SIG-M5 treated with dmso at 0.1 percent for 504 hours (cell line): ENCODE data around the gene S100A3.
"Not testable (repeated sequence)": the region's sequence is repeated elsewhere in the genome, so short reads cannot be mapped to it uniquely, and the experiment has no call there.

Source experiments
- DNase-seq: peaks from one replicate; lab custom pipeline; 2025; ENCODE audit not compliant: unreplicated experiment; lab: John Stamatoyannopoulos, UW

Gene S100A3

DNA sequence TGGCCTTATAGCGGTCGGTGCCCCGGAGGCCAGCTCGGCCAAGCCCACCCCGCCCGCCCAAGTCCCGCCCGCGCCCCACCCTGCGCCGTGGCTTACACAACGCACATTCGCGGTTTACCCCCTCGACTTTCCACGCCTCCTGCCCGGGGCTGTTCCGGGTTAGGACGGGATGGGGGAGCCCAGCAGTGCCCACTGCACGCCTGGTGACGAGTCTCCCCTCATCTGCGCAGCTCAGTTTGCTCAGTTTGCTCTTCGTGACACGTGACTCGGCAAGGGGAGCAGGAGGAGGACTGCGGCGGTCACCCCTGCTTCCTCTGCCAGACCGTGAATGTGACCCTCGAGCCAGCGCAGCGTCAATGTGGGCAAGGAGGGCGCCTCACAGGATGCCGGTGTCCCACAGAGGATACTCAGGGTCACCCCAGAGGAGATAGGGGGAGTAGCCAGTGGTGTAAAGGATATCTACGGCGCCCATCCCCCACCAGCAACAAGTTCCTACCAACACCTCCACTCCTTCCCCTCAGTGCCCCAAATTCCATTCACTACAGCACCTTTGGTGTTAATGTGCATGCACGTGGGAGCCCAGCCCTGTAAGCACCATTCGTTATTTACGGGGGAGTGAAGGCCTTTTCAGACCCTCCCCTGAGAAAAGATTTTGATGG lies 12.9 kb downstream of the S100A3 start:
- peak; percentile 74 for DNase-seq

DNA sequence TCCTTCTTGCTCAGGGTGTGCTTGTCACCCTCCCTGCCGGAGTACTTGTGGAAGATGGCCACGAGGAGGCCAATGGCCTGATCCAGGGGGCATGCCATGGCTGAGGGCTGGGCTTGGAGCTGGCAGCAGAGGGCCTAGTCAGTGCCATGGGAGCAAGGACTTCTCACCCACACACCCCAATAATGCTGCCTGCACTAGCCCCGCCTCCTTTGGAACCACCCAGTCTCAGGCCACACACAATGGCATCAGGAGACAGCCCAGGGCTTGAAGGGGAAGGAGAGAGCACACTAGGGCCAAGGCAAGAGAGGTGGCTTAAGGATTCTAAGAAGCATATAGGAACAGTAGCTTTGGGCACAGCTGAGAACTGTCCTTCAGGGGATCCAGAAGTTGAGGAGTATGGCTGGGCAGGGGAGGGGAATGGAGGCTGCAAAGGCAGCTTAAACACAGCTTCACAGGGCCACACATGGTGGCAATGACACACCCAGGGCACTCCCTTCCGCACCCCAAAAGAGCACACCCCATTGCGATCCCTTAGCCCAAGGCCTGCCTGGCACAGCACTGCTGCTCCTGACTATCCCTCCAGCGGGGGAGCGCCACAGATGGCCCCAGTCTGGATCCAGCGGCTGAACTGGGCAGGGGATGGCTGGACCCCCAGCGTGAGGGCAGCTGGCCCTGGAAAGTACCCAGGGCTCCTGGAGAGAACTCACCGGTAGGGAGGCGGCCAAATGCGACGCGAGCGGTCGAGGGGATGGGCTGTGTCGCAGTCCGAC lies 13.6 kb downstream of the S100A3 start, which contains the start of gene S100A6:
Gene S100A6 (minus strand): TSS at position 750 of the 770 bp plus-strand sequence. CDS start 652 bp downstream, at position 98.
- no peak for DNase-seq

DNA sequence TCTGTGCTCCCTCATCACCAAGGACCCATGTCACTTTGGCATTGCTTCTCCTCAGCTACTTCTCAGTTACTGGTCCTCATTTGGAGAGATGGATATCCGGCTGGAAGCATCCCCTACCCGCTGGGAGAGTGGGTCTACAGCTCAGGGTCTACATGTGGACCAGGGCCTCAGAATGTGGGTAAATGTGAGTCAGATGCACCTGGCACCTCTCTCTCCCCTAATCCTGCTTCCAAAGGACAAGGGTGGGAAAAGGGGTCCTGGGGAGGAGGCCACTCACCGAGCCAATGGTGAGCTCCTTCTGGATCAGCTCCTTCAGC lies 14.2 kb downstream of the S100A3 start:
- DNase-seq: no peak

DNA sequence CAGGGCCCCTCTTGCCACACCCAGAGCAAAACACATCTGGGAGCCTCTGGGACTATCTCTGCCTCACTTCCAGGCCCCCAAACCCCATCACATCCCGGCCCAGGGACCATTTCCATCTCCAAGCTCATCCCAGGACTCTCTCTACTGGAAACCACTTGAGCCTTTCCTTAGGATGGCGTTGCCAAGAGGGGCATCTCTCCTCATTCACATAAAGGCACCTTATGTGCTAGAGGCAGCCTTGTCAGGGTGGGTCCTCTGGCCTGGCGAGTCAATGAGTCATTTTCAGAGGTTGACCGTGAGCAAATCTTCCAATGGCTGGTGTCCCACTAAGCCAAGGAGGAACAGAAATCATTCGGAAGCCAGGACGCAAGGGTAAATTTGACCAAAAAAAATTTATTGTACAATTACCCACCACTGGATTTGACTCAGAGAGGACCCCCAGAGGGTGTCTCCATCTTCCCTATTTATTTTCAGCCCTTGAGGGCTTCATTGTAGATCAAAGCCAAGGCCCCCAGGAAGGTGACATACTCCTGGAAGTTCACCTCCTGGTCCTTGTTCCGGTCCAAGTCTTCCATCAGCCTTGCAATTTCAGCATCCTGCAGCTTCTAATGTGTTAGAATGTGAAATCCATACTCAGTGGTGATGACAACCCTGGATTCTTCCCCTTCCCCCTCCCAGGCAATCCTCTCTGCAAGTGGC lies 14.7 kb downstream of the S100A3 start:
- no peak for DNase-seq

DNA sequence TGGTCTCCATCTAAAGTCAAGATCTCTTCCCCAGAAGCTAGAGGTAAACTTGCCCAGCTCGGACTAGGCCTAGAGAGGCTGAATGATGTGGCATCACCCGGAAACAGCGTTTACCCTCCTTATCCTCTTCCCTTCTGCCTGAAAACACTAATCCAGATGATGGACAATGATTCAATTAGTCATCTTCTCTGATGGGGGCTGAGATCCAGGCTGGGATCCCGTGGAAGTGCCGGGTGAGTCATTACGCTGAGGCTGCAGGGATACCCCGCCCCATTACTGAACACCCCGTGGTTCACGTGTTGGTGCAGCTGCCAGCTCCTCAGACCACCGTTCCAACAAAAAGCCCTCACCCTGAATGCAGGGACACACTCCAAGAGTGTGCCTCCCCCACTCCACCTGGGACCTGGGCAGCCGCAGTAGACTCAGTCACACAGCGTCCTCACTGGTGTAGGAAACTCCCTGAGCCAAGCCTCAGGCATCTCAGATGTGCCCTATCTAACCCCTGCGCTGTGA lies 15.3 kb downstream of the S100A3 start:
- no peak for DNase-seq

DNA sequence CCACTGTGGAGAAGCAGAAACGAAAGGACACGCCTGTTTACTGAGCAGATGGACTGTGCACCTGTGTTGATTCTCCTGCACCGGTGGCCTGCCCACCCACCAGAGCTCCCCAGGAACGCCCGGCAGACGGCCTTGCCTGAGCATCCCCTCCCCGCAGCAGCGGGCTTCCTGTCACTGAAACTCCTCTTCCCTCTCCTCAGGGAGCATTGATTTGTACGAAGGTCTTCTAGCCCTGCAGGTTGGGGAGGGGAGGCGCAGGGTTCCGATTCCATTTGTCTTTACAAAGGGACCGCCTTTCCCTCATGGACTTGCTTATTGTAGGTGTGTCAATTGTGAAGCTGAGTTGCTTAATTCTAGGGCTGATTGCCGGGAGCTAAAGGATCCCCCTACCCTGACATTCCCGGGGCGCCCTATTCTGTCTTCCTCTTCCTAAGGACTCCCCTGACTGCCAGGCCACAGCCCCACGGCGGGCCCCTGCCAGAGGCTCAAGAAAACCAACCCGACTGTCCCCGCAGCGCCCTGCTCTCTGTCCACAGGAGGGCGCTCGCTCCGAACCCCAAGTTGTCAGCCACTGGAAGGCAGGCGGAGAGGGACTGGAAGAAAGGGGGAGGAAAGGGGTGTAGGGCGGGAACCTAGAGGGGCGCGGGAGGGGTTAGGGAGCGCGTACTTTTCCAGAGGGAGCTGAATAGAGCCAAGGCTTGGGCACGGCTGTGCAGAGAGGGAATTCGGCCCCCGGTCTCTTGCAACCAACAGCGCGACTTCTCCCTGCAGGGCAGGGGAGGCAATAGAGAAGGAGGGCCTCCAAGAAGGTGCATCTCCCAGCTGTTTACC lies 16.1 kb downstream of the S100A3 start:
- DNase-seq: peak; percentile 74

- no peak for DNase-seq
Measured at GRCh38 chr1:153532181-153532580, 16.9 kb downstream of the S100A3 start.

DNA sequence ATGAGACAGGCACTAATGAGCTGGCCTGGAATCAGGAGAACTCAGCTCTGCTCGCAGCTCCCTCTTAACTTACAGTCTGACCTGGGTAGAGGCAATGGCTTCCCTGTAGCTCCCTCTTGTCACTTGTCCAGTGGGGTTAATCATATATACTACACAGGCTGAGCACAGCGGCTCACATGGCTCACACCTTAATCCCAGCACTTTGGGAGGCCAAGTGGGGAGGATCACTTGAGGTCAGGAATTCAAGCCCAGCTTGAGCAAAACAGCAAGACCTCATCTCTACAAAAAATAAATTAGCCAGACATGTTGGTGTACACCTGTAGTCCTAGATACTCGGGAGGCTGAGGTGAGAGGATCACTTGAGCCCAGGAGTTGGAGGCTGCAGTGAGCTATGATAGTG lies 17.4 kb downstream of the S100A3 start:
- DNase-seq: no peak

DNA sequence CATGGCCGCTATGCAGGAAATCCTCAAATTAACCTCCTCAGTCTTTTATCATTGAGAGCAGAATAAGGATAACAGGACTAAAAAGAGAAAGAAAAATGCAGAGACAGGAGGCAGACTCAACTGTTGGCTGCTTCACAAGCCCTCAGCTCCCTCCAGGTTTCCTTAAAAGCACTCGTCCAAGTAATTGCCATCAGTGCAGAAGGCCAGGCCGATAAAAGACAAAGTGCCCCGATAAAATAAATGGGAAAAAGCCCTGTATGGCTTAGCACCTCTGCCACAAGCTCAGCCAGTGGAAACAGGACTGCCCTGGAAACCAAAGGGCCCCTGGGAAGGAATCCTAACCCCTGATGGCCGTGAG lies 21.4 kb downstream of the S100A3 start:
- no peak for DNase-seq

DNA sequence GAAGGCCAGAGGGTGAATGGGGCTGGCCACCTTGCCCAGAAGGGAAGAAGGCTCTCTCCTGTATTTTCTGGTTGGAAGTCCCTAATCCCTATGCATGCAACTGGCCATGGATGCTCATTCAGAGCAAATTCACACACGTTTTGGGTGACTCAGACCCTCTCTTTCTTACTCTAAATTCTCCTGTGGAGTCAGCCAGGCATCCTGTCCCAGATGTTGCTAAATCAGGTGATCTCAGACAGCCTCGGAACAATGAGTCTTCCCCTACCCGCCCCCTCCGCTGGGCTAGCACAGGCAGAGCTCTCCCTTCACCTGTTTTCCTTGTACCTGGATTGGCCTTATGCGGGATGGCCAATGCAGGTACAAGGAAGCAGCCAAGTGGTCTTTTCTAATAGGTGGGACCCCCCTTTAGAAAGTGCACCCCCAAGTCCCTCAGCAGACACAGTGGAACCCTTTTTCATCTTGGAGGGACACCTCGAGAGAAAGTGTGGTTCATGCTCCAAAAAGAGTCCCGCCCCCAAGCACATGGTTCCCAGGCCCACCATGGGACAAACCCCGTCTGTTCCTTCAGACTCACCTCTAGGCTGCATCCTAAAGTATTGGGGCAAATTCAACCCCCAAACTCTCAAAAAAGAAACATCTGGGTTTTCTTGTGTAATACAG lies 21.9 kb downstream of the S100A3 start:
- no peak for DNase-seq

- DNase-seq: no peak
Measured at GRCh38 chr1:153526132-153526543, 22.9 kb downstream of the S100A3 start.

DNA sequence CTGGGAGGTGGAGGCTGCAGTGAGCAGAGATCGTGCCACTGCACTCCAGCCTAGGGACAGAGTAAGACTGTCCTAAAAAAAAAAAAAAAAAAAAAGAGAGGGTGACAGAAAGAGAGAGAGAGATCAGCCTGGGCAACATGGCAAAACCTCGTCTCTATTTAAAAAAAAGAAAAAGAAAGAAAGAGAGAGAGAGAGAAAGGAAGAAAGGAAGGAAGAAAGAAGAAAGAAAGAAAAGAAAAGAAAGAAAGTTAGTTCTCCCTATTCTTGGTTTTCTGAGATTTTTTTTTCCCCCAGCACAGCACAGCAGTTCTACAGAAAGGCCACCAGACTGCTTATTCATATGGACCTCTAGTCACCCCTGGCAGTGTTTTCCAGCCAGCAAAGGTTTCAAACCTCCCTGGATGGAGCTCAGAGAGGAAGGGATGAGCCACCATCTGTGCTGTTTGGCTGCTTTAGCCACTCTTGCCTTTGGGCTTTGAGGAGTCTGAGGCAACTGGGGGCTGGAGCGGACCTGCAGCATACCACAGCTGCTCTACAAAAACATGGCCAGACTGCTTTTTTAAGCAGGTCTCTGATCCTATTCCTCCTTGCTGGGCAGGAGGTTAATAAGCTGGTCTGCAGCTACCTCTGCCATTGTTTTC lies 23.9 kb downstream of the S100A3 start:
- no peak for DNase-seq

DNA sequence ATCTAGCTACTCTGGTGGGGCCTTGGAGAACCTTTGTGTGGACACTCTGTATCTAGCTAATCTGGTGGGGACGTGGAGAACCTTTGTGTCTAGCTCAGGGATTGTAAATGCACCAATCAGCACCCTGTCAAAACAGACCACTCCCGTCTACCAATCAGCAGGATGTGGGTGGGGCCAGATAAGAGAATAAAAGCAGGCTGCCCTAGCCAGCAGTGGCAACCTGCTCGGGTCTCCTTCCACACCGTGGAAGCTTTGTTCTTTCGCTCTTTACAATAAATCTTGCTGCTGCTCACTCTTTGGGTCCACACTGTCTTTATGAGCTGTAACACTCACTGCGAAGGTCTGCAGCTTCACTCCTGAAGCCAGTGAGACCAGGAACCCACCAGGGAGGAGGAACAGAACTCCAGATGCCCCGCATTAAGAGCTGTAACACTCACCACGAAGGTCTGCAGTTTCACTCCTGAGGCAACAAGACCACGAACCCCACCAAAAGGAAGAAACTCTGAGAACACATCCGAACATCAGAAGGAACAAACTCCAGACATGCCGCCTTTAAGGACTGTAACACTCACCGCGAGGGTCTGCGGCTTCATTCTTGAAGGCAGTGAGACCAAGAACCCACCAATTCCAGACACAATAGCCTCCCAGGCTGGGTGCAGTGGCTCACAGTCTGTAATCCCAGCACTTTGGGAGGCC lies 26.6 kb downstream of the S100A3 start:
- not testable (repeated sequence) for DNase-seq

GRCh38 chr1:153521808-153522207 lies 27.2 kb downstream of the S100A3 start:
- not testable (repeated sequence) for DNase-seq

- no peak for DNase-seq
Measured at GRCh38 chr1:153520818-153521476, 28.1 kb downstream of the S100A3 start.

GRCh38 chr1:153520137-153520691 lies 28.8 kb downstream of the S100A3 start:
- DNase-seq: not testable (repeated sequence)

GRCh38 chr1:153519242-153519641 lies 29.8 kb downstream of the S100A3 start:
- no peak for DNase-seq
